HT1080 (cell line): ENCODE data around the gene STAB2. TPM values are rescaled to one million over a fixed set of nuclear protein-coding genes. Genes with fewer than 3 reads are reported as not detected.

Source experiments
- DNase-seq: peaks from one replicate; pipeline ENCODE4 v3.0.0-alpha.2; 2015; ENCODE audit warnings: low read depth
- polyA plus RNA-seq, 2 experiments: library from polyadenylated mRNA; depleted of rRNA; stranded (reverse); fragments of >200 nt; gene quantifications; 2 replicates each; pipeline ENCODE4 v1.2.3, GENCODE V29; 2015
- total RNA-seq: library from RNA; depleted of rRNA; stranded (reverse); fragments of >200 nt; shearing (Covaris generic); gene quantifications from 2 replicates; pipeline ENCODE4 v1.2.3, GENCODE V29; 2014; rRNA removed

STAB2 gene
- total RNA-seq, result not detected in 2 replicates
- not detected in 2 replicates for polyA plus RNA-seq (2015; cell fraction: cytosol; rRNA removed)
- polyA plus RNA-seq (2015; cell fraction: nucleus; rRNA removed), result not detected in 2 replicates

- DNase-seq, result no peak
These were observed at the start of gene STAB2 for GRCh38 chr12:103586791-103587370. TSS of gene STAB2 (plus strand) at chr12:103587273. CDS start at chr12:103587477, 204 bp downstream.

- DNase-seq, result peak; percentile 77
These were observed 48.7 kb upstream of the STAB2 start for GRCh38 chr12:103538397-103538796.

GRCh38 chr12:103540319-103540718, 46.8 kb upstream of the STAB2 start:
- no peak for DNase-seq

GRCh38 chr12:103542078-103542477, 45.0 kb upstream of the STAB2 start:
- DNase-seq, result no peak

- DNase-seq, result no peak
These were observed 40.1 kb upstream of the STAB2 start for GRCh38 chr12:103546959-103547358.

- DNase-seq, result no peak
These were observed 39.7 kb upstream of the STAB2 start for GRCh38 chr12:103547376-103547775.

- DNase-seq, result no peak
These were observed 39.1 kb upstream of the STAB2 start for GRCh38 chr12:103547929-103548328.

- peak; percentile 65 for DNase-seq
These were observed 38.2 kb upstream of the STAB2 start for GRCh38 chr12:103548622-103549601.

- DNase-seq, result no peak
These were observed 30.0 kb upstream of the STAB2 start for GRCh38 chr12:103556890-103557627.

GRCh38 chr12:103557628-103558010, 29.5 kb upstream of the STAB2 start:
- no peak for DNase-seq

- no peak for DNase-seq
These were observed 28.2 kb upstream of the STAB2 start for GRCh38 chr12:103558879-103559278.

- DNase-seq, result peak; percentile 97
These were observed 26.4 kb upstream of the STAB2 start for GRCh38 chr12:103560604-103561101.

GRCh38 chr12:103561174-103561573, 25.9 kb upstream of the STAB2 start:
- peak; percentile 41 for DNase-seq

- no peak for DNase-seq
These were observed 20.7 kb upstream of the STAB2 start for GRCh38 chr12:103566398-103566797.

- DNase-seq, result no peak
These were observed 17.8 kb upstream of the STAB2 start for GRCh38 chr12:103569278-103569677.

- no peak for DNase-seq
These were observed 15.8 kb upstream of the STAB2 start for GRCh38 chr12:103571286-103571685.

GRCh38 chr12:103572312-103573045, 14.6 kb upstream of the STAB2 start:
- DNase-seq, result no peak

GRCh38 chr12:103573185-103573584, 13.9 kb upstream of the STAB2 start:
- DNase-seq, result no peak

GRCh38 chr12:103578926-103579325, 8.1 kb upstream of the STAB2 start:
- DNase-seq, result no peak

- peak; percentile 24 for DNase-seq
These were observed 7.0 kb upstream of the STAB2 start for GRCh38 chr12:103580026-103580425.

GRCh38 chr12:103583008-103583407, 4.1 kb upstream of the STAB2 start:
- DNase-seq, result no peak
